ENCODE data around the gene GLRX5.

DNA sequence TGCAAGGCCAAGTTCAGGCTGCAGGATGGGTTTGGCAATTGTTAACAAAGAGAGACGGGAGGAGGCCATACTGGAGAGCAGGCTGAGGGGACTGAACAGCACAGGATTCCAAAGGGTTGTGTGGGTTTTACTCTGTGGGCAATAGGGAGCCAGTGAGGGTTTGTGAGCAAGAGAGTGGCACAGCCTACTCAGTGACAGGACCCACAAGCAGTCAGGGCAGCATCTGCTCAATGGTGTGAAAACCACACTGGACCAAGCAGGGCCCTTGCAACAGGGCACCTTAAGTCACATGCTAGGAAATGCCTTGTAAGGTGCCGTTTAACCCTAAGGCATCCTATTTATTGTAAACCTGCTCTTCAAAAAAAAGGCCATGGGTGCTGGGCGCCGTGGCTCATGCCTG lies 40.4 kb upstream of the GLRX5 start:
- TF ChIP-seq ZNF274 (IDR thresholded peaks at IDR 0.05; ENCODE audit: low read depth, low read length) = no peak
- TF ChIP-seq YY1 (IDR thresholded peaks at IDR 0.05; ENCODE audit: insufficient read depth, insufficient read length) = no peak
- TF ChIP-seq SUZ12 (IDR thresholded peaks at IDR 0.05; ENCODE audit: extremely low read depth, insufficient read depth, insufficient read length) = no peak
